CD4-positive, alpha-beta T cell treated with Interleukin-4 for 4 hours (primary cell): Measurements from ENCODE around the gene SLC5A6.

Experiments used
- DNase-seq: peaks from one replicate; pipeline ENCODE4 v3.0.0-alpha.2; 2020

SLC5A6 gene

DNA sequence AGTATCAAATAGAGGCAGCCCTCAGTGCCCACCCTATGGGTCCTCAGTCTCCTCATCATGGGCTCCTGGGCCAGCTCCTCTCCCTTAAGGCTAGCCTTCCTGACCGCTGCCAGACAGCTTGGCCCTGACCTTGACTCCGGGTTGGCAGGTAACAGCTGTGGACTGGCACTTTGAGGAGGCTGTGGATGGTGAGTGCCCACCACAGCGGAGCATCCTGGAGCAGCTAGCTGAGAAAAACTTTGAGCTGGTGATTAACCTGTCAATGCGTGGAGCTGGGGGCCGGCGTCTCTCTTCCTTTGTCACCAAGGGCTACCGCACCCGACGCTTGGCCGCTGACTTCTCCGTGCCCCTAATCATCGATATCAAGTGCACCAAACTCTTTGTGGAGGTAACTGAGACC lies 24.1 kb upstream of the SLC5A6 start:
- no peak for DNase-seq

DNA sequence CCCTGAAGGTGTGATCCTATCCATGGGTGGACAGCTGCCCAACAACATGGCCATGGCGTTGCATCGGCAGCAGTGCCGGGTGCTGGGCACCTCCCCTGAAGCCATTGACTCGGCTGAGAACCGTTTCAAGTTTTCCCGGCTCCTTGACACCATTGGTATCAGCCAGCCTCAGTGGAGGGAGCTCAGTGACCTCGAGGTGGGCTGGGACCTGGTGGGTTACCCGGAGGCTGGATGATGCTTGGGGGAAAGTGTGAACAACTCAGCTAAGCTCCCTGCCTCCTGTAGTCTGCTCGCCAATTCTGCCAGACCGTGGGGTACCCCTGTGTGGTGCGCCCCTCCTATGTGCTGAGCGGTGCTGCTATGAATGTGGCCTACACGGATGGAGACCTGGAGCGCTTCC lies 21.3 kb upstream of the SLC5A6 start:
- DNase-seq: no peak

DNA sequence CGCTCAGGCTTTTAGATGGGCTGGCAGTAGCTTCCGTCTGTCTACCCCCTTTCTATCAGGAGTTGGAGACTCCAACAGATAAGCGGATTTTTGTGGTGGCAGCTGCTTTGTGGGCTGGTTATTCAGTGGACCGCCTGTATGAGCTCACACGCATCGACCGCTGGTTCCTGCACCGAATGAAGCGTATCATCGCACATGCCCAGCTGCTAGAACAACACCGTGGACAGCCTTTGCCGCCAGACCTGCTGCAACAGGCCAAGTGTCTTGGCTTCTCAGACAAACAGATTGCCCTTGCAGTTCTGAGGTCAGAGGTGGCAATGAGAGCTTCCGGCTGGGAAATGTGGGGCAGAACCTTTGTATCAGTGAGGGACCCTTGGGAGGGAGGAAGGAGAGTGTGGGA lies 19.9 kb upstream of the SLC5A6 start:
- DNase-seq: no peak

DNA sequence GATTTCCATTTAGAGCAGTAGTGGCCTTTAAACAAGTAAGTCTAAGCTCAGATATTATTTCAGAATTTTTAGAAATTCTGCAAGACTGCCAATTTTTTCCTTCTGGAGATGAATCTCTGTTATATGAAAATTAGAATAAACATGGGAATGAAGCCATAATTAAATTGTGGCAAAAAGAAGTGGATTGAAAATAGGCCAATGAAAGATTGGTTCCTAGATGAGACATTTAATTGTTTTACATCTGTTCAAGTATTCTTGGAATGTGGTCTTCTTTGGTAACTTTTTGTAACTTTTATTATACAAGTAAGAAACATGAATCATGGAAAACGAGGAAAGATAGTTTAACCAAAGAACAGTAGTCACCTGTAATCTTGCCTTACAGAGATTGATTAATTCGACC lies 15.4 kb upstream of the SLC5A6 start:
- DNase-seq: no peak

DNA sequence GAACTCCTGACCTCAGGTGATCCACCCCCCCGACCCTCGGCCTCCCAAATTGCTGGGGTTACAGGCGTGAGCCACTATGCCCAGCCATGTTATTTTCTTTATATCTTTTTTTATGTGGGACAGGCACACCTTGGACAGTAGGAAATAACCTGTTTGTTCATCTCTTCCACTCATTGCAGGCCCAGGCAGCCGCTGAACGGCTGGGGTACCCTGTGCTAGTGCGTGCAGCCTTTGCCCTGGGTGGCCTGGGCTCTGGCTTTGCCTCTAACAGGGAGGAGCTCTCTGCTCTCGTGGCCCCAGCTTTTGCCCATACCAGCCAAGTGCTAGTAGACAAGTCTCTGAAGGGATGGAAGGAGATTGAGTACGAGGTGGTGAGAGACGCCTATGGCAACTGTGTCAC lies 13.5 kb upstream of the SLC5A6 start:
- no peak for DNase-seq

DNA sequence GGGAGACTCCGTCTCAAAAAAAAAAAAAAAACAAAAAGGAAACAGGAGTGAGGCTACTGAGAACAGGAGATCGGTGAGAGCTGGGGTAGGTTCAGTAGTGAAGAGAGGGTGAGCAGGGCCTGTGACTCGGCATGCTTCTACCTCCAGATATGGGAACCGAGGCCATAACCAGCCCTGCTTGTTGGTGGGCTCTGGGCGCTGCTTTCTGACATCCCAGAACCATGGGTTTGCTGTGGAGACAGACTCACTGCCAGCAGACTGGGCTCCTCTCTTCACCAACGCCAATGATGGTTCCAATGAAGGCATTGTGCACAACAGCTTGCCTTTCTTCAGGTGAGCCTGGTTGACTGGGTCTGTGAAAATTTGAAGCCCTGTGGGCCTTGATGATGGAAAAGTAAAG lies 11.3 kb upstream of the SLC5A6 start:
- DNase-seq: no peak

DNA sequence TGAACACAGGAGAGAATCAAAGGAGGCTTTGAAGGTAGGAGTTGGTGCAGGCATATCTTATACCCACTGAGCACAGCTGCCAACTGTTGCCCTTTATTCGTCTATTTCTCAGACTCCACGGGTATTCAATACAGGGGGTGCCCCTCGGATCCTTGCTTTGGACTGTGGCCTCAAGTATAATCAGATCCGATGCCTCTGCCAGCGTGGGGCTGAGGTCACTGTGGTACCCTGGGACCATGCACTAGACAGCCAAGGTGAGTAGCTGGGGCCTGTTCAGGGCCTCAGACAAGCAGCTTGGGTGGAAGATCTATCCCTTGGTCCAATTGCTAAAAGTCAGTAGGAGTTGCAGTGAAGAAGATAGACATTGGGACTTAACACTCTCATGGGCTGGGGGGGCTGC lies 10.3 kb upstream of the SLC5A6 start:
- no peak for DNase-seq

DNA sequence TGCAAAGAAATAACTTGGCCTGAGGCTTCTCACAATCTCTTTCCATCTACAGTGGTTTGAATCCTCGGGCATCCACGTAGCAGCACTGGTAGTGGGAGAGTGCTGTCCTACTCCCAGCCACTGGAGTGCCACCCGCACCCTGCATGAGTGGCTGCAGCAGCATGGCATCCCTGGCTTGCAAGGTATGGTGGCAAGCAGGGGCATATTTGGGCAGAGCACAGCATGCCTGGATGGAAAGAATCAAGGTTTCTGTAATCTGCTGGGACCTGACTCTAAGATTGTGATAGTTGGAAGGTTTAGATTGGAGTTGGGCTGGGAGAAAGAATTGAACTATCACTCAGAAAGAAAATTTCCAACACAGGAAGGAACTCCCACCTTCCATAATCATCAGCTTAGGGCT lies 9.1 kb upstream of the SLC5A6 start:
- no peak for DNase-seq

DNA sequence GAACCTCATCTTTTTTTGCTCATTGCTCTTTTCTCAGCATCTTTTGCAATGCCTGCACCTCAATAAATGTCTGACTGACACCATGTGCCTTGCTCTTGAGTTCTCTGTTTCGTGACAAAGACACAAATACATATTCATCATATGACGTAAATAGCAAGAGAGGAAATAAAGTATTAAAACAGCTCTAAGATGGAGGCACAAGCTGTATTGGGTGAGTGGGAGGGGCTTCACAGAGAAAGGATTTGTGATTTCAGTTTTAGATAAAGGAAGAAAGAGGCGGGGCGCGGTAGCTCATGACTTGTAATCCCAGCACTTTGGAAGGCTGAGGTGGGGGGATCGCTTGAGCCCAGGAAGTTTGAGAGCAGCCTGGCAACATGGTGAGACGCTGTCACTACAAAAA lies 8.0 kb upstream of the SLC5A6 start:
- DNase-seq: no peak

DNA sequence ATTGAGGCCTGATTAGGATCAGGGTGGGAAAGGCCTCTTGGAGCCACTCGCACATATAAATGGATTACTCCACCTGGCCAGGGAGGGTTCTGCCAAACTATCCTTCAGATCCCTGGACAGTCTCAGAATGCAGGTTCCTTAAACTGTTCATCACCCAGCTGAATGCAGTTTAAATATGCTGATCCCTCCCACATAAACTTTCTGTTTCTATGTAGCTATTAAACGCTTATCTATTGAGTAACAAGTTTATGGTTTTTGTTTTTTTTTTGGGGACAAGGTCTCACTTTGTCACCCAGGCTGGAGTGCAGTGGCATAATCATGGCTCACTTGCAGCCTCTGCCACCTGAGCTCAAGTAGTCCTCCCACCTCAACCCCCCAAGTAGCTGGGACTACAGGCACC lies 7.0 kb upstream of the SLC5A6 start:
- DNase-seq: no peak

DNA sequence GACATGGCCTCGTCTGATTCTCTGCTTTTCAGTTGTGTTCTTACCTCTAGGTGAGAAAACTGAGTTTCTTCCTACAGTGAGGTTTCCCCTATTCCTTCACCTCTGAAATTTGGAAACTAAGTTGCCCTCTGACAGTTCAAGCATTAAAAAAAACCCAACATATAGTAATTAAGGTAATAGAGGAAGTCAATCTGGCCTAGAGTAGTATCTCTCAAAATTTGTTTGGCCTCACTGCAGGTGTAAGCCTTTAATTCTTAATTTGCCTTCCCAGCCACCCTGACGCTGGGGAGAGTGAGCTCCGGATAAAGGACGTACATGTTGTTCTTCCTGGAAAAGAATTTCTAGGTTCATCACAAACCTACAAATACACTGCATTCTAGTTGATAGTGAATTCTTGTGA lies 6.5 kb upstream of the SLC5A6 start:
- no peak for DNase-seq

DNA sequence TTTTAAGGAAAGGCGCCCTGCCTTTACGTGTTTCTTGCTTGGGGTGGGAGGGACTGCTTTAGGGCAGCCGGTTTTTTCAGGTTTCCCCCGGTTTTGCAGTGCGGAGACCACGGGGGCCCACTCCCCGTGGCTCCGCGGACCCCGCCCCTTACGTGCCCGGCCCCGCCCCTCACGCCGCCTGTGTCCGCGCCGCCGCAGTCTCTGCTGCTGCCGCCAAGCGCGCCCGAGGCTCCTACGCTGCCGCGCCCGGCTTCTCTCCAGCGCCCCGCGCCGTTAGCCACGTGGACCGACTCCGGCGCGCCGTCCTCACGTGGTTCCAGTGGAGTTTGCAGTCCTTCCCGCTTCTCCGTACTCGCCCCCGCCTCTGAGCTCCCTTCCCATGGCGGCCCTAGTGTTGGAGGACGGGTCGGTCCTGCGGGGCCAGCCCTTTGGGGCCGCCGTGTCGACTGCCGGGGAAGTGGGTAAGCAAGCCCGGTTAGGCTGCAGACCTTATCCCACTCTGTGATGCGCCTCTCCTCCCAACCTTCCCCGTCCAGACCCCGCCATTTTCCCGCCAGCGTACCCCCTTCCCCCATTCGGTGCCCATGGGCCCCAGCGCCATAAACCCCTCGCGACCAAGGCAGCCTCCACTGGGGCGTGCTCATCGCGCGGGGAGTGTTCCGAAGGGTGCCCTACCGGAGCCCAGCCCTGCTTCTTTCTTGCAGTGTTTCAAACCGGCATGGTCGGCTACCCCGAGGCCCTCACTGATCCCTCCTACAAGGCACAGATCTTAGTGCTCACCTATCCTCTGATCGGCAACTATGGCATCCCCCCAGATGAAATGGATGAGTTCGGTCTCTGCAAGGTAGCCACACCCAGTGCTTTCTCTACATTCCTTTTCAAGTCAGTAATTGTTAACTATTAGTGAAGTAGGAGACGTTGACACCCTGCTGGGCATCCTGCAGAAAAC lies 5.4 kb upstream of the SLC5A6 start, which contains the start of gene CAD:
Gene CAD, plus strand, starts transcription at position 197 of the 949 bp plus-strand sequence. Its CDS starts 183 bp downstream, at position 380.
- peak; percentile 84 for DNase-seq

DNA sequence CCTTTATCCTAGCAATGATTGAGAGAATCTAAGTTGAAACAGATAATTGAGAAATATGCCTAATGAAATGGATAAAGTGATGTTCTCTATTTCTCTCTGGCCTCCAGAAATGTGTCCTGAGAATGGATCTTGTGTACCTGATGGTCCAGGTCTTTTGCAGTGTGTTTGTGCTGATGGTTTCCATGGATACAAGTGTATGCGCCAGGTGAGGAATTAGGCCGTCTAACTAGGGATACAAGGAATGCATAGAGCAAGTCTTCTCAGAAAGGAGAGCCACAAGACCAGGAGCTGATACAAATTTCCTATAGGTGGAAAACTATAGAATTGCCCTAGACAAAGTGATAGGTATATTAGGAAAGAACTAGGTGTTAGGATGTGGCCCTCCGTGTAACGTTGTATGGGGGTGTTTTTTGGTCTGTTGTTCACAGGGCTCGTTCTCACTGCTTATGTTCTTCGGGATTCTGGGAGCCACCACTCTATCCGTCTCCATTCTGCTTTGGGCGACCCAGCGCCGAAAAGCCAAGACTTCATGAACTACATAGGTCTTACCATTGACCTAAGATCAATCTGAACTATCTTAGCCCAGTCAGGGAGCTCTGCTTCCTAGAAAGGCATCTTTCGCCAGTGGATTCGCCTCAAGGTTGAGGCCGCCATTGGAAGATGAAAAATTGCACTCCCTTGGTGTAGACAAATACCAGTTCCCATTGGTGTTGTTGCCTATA lies 4.5 kb upstream of the SLC5A6 start:
- no peak for DNase-seq

DNA sequence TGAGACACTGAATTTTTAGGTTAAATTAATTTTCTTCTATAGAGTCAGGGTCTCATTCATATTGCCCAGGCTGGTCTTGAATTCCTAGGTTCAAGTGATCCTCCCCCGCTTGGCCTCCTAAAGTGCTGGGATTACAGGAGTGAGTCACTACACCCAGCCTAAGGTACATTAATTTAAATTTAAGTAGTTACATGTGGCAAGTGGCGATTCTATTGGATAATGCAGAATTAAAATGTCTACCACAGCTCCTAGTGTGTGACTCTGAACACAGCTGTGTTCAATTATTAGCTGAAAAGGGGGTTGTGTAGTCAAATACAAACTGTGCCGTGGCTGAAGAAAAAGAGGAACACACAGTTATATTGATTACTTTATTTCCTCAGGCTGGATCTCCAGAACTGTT lies 2.9 kb upstream of the SLC5A6 start:
- DNase-seq: no peak

DNA sequence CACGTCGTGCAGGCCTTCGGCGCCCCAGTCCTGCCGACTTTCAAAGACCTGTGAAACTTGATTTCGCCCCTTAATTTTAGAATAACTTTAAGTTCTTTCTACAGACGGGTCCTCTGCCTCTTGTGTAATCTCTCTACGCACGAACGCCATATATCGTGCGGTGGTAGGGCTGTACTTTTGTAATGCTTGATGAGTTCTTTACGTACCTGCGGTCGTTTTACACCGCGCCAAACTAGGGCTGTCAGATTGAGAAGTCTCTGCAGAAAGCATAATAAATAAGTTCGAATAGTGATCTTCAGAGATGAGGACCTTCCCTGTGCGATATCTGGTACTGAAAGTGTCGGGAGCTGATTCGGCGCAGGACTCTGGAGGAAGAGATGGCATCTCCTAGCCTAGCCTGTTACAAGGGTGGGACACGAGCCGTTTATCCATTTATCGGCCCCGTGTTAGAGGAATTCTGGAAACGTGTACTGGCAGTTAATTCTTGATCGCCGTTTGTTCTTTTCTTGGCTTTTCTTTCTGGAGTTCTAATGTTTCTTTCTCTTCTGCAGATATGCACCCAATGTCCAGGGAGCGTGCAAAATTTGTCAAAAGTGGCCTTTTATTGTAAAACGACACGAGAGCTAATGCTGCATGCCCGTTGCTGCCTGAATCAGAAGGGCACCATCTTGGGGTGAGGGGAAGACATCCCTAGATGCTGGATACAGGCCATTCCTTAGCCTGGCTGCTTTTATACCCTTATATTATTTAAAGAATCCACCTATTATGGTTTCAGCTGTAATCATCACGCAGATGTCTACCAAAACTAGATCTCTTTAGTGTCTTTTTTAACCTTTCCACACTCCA lies 781 bp upstream of the SLC5A6 start:
- DNase-seq: peak; percentile 39

DNA sequence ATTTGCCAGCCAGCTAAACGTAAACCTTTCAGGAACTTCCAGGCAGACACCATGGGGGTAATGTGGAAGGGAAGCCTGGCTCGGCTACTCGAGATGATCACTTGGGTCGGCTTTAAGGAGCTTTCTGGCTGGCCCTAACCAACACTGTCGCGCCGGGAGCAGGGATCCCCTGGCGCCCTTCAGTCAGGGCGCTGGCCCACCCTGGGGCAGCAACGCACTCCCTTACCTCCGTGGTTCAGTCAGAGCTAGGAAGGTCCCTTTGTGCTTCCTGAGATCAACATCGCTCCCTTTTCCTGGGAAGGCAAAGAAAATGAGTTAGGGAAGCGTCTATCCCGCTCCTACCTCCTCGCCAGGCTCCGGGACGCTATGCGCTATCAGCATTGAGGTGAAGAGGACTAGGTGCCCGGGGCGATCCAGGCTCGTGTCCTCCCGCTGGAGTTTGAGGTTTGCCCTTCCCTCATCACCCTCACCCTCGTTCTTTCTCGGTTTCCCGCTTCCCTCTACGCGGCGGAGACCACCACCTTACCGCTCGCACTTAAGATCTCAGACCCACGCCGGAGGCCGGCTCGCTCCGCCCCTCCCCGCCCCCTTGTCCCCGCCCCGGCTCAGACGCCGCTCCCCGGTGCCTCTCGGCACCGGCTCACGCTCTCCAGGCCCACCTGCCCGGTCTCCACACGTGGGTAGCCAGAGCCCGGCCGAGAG lies 676 bp downstream of the SLC5A6 start:
- DNase-seq: no peak

DNA sequence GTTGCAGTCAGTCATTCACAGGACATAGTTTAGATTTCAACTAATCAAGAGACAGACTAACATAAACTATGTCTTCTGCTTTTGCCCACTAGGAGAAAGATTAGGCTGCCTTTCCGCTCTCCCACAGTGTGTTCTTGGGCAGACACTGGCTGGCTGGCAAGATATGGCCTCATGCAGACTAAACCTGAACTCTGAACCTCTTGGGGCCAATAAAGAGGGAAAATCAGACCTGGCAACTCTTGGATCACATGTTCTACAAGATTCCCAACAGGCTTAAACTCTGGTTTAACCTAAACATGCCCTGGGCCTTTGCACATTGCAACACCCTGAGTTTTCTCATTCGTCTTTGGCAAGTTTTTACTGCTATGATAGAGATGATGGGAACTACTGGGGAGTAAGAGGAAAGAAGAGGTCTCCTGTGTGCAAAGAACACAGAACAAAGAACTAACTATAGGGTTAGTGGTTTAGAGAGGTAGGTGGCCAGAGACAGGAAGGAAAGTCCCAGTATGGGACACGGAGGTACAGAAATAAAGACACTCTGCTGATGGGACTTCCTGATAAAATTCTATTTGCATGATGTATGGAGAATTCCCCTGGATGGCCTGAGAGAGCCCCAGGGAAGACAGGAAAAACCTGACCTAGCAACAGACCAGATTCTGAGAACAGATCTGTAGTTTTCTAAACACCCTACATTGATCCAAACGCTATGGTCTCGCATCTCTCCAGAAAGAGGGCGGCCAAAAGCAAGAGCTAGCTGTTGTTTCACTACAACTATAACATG lies 2.3 kb downstream of the SLC5A6 start:
- no peak for DNase-seq

DNA sequence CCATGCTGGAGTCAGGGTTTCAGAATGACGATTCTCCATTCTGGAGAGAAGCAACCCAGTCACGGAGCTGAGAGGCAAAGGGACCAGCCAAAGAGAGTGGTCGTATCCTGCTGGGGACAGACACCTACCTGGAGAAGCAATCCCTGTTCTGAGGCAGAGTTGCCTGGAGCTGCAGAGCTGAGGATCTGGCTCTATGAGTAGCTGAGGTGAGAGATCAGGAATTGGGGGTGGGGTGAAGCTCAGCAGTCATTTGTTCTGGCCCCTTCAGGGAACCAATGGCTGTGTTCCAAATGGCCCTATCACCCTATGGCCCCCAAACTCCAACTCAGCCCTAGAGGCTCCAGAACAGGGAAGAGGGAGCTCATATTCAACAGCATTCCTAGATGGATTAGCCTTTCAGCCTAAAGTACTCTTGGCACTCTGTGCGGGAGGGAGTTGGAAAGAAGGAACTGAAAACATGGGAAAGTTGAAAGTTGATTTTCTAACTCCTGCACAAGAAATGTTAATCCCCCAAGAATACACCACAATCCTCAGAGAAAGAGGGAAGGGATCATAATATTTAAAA lies 3.5 kb downstream of the SLC5A6 start:
- DNase-seq: no peak

DNA sequence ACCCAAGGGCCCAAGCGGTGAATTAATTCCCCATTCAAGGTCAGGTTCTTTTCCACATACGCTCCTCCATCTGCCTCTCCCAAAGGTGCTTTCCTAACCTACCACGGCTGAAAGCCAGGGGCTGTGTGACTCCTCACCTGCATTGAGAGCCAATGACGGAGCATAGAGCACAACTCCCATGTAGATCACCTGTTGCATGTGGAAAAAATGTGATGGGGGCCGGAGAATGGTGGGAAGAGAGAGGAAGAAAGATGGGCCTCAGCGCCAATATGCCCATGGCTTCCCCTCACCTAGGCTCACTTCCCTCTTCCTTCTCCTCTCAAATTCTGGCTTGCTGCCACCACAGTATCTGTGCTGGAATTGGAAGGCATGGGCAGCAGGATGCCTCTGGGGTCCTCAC lies 5.7 kb downstream of the SLC5A6 start:
- no peak for DNase-seq

DNA sequence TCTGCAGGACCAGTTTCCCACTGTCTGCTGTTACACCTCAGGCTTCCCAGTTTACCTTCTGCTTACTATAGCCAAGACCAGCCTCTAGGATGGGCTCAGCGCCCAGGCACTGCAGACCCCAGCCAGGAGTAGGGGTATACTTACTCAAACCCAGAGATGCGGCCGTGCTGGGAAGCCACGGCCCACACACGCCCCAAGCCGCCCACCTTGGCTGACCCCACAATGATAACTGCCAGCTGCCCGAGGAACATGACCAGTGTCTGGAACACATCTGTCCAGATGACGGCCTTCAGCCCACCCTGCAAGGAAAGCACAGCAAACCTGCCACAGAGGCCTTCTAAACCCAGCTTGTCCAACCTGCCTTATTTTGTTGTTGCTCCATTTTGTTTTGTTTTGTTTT lies 6.9 kb downstream of the SLC5A6 start:
- DNase-seq: no peak

DNA sequence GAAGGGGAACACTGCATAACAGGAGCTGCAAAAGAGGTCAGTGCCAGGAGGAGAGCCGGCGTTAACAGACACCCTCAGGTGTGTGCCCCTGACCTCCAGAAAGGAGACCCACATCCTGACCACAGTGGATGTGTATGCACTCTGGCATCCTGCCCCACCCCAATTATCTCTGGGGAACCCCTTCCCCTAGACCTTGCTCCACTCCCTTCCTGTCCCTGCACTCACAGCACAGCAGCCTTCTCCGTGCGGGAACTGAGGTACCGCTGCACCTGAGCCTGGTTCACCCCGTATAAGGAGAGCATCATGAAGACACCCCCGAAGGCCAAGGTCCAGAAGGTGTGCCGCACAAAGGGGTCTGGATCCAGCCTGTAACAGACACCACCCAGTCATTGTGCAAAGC lies 7.5 kb downstream of the SLC5A6 start:
- DNase-seq: no peak

DNA sequence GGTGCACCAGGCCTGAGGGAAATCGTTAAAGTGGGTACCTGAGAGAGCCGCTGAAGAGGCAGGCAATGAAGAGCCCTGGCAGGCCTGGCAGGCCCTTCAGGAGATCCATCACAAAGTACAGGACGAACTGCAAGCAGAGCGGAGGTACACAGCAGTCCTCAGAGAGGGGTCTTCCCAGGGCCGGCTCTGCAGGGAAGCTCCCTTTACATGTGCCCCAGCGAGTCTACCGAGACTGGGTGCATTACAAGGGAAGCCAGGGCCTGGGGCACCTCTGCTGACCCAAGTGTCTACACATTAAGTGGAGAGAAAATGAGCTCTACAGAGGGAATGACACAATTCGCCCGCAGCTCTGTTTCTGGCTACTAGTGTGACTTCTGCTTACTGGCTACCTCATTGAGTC lies 8.3 kb downstream of the SLC5A6 start:
- no peak for DNase-seq
